Gastroesophageal sphincter (tissue), 3 donors: ENCODE data around the gene CELSR1.
"Not testable (repeated sequence)": the region's sequence is repeated elsewhere in the genome, so short reads cannot be mapped to it uniquely, and the experiment has no call there.

Experiments used
- POLR2AphosphoS5 ChIP-seq: sonication (generic); formaldehyde crosslinking; IDR thresholded peaks from one replicate; pipeline ENCODE4 v1.6.1; 2017; ENCODE audit warnings: antibody characterized with exemption
- TF ChIP-seq, protein P1 (sequence below), 4 experiments: fragments of 200-600 bp in 2 of 4; fragments of 450-650 bp in 2 of 4; sonication (generic) in 1 of 4; IDR thresholded peaks; one replicate each; pipeline ENCODE4 v1.5.1; 2017 to 2019; ENCODE audit warnings: antibody characterized with exemption in 4 of 4, mild to moderate bottlenecking in 2 of 4, moderate library complexity in 2 of 4

DNA sequence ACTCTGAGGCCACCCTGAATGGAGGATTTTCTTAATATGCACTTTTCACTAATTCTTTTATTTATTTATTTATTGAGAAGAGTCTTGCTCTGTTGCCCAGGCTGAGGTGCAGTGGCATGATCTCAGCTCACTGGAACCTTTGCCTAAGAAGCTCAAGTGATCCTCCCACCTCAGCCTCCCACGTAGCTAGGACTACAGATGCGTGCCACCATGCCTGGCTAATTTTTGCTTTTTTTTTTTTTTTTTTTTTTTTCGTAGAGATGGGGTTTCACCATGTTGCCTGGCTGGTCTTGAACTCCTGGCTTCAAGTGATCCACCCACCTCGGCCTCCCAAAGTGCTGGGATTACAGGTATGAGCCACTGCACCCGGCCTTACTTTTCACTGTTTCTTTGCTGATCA is 140.4 kb downstream of the CELSR1 start:
- TF ChIP-seq, protein P1, sequence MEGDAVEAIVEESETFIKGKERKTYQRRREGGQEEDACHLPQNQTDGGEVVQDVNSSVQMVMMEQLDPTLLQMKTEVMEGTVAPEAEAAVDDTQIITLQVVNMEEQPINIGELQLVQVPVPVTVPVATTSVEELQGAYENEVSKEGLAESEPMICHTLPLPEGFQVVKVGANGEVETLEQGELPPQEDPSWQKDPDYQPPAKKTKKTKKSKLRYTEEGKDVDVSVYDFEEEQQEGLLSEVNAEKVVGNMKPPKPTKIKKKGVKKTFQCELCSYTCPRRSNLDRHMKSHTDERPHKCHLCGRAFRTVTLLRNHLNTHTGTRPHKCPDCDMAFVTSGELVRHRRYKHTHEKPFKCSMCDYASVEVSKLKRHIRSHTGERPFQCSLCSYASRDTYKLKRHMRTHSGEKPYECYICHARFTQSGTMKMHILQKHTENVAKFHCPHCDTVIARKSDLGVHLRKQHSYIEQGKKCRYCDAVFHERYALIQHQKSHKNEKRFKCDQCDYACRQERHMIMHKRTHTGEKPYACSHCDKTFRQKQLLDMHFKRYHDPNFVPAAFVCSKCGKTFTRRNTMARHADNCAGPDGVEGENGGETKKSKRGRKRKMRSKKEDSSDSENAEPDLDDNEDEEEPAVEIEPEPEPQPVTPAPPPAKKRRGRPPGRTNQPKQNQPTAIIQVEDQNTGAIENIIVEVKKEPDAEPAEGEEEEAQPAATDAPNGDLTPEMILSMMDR (IDR thresholded peaks at IDR 0.05): not testable (repeated sequence)
- not testable (repeated sequence) for TF ChIP-seq POLR2AphosphoS5
